Subcutaneous abdominal adipose tissue (tissue), 5 donors: ENCODE results near the gene KRTAP17-1.

Experiments used
- H3K27ac ChIP-seq: one replicate; pipeline ENCODE4 v1.7.0; 2013; ENCODE audit warnings: low read depth, mild to moderate bottlenecking, inconsistent platforms, low read length, moderate library complexity
- H3K27me3 ChIP-seq, 5 donors: one replicate each; pipeline ENCODE4 v1.7.0; 2013; ENCODE audit warnings: low read length in 5 of 5, inconsistent platforms in 1 of 5; ENCODE audit not compliant: control insufficient read depth in 5 of 5, insufficient read depth in 4 of 5
- H3K36me3 ChIP-seq, 5 donors: one replicate each; pipeline ENCODE4 v1.7.0; 2013; ENCODE audit warnings: low read length in 5 of 5; ENCODE audit not compliant: control insufficient read depth in 5 of 5, insufficient read depth in 5 of 5
- H3K4me1 ChIP-seq, 5 donors: one replicate each; pipeline ENCODE4 v1.7.0; 2013; ENCODE audit warnings: low read length in 5 of 5, mild to moderate bottlenecking in 3 of 5, moderate library complexity in 1 of 5; ENCODE audit not compliant: control insufficient read depth in 5 of 5, insufficient read depth in 5 of 5
- H3K4me3 ChIP-seq, 5 donors: one replicate each; pipeline ENCODE4 v1.7.0; 2013; ENCODE audit warnings: low read length in 5 of 5, low read depth in 1 of 5
- H3K9ac ChIP-seq, 5 donors: one replicate each; pipeline ENCODE4 v1.7.0; 2013; ENCODE audit warnings: low read length in 5 of 5, mild to moderate bottlenecking in 4 of 5, moderate library complexity in 3 of 5
- H3K9me3 ChIP-seq, 5 donors: one replicate each; pipeline ENCODE4 v1.7.0; 2013; ENCODE audit warnings: low read length in 5 of 5; ENCODE audit not compliant: control insufficient read depth in 5 of 5
- donor health status: healthy.
- donor health status: healthy.
- donor health status: healthy.
- donor health status: healthy.
- donor health status: healthy.

KRTAP17-1 gene

DNA sequence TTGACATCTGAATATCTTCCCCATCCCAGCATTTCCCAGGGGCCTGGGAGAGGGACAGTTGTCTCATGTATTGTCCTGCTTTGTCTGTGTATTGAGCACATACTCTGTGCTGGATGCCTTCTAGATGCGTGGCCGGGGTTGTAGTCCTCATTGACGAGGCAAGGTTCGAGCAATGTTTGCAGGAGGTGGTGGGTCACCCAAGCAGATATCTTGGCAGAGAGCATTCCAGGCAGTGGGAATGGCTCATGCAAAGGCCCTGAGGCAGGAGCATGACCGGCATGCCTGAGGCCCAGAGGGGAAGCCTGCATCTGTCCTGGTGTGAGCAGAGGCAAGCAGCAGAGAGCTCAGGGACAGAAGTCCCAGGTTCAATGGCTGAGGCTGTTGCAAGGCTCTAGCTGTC, 17.6 kb upstream of the KRTAP17-1 start:
- no peaks in the 10 kb centered on the region for H3K4me1 ChIP-seq
- no peak overlapping the region for H3K9ac ChIP-seq
- H3K27me3 ChIP-seq: peaks cover 3 to 6% (median 5%) of the 10 kb centered on the region in 5 donors
- H3K9me3 ChIP-seq: no peaks in the 10 kb centered on the region
- no peak overlapping the region for H3K27ac ChIP-seq
- H3K36me3 ChIP-seq: no peaks in the 10 kb centered on the region
- H3K4me3 ChIP-seq: no peak overlapping the region

GRCh38 chr17:41332239-41332638, 16.7 kb upstream of the KRTAP17-1 start:
- Histone ChIP-seq H3K27me3 (peaks cover 3 to 6% (median 5%) of the 10 kb centered on the region in 5 donors), H3K4me1 (no peaks in the 10 kb centered on the region), H3K9me3 (no peaks in the 10 kb centered on the region), H3K27ac (no peak overlapping the region), H3K36me3 (no peaks in the 10 kb centered on the region), H3K9ac (no peak overlapping the region), H3K4me3 (no peak overlapping the region)

DNA sequence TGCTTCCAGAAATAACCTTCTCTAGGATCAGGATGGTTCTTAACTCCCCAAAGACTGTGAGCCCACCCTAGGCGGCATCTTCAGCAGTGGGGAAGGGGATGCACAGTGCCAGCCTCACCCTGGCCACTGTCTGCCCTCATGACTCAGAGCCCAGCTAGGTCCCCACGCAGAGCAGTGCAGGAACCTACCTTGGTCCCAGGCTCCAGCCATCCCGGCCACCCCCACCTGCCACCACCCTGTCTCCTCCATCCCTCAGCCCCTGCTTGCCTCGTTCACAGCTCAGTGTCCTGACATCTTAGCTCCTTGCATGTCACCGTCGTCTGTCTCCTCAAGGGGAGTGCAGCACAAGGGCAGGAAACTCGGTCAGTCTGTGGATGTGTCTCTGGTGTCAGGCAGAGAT, 16.1 kb upstream of the KRTAP17-1 start:
- Histone ChIP-seq H3K27ac (no peak overlapping the region), H3K4me3 (no peak overlapping the region), H3K9ac (no peak overlapping the region), H3K36me3 (no peaks in the 10 kb centered on the region), H3K27me3 (peaks cover 3 to 6% (median 5%) of the 10 kb centered on the region in 5 donors), H3K4me1 (no peaks in the 10 kb centered on the region), H3K9me3 (no peaks in the 10 kb centered on the region)

- no peaks in the 10 kb centered on the region for H3K9me3 ChIP-seq
- no peak overlapping the region for H3K9ac ChIP-seq
- no peak overlapping the region for H3K4me3 ChIP-seq
- no peaks in the 10 kb centered on the region for H3K4me1 ChIP-seq
- no peak overlapping the region for H3K27ac ChIP-seq
- no peaks in the 10 kb centered on the region for H3K36me3 ChIP-seq
- peaks cover 2 to 6% (median 3%) of the 10 kb centered on the region in 5 donors for H3K27me3 ChIP-seq
Observed at GRCh38 chr17:41329279-41329948, 13.9 kb upstream of the KRTAP17-1 start.

DNA sequence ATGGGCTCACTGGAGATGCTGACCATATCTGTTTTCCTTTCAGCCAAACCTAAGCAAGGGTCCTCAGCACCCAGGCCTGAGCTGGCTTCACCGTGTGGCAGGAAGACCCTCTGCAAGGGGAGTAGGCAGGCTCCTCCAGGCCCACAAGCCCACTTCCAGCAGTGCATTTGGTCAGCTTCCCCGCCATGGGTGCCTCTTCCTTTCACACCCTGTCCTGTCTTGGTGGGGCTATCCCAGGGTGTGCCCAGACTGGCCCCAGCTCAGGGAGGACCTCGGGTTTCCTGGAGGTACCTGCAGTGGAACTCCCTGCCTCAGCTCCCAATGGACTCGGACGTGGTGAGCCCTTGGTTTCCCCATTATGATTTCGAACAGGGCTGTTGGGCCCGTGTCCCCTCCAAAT, 12.7 kb upstream of the KRTAP17-1 start:
- no peak overlapping the region for H3K27ac ChIP-seq
- peaks cover 2 to 6% (median 2%) of the 10 kb centered on the region in 5 donors for H3K27me3 ChIP-seq
- H3K4me3 ChIP-seq: no peak overlapping the region
- H3K4me1 ChIP-seq: no peaks in the 10 kb centered on the region
- H3K9me3 ChIP-seq: no peaks in the 10 kb centered on the region
- no peaks in the 10 kb centered on the region for H3K36me3 ChIP-seq
- H3K9ac ChIP-seq: no peak overlapping the region

DNA sequence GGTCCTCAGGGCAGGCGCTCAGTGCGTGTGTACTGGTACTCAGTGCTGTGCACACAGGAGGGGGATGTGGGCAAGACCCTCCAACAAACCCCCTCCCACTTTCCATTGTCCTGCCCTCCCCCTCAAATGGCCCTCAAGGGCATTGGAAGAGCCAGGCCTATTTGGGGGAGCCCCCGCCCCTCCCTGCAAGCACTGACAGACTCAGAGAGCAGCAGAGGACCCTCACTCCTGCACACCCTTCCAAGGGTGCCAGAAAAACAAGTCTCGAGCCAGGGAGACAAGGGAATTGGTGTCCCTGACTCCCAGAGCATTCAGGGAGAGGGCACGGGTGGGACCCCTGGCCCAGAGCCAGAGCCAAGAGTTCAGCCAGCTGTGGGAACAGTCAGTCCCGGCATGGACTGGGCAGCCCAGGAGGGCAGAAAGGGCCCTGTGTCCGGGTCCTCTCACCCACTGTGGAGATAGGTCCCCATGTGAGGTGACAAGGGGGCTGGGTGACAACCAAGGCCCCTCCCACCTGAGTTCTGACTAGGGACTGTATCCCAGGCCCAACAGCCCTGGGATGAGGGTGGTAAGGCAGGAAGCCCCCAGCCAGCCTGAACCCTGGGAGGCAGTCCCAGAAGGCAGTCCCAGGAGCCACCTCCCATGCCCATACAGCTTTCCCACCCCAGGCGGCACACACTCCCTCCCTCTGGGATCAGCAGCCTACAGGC, 12.1 kb upstream of the KRTAP17-1 start:
- Histone ChIP-seq H3K27ac (no peak overlapping the region), H3K4me1 (no peaks in the 10 kb centered on the region), H3K27me3 (peaks cover 0 to 6% (median 2%) of the 10 kb centered on the region in 5 donors), H3K9me3 (no peaks in the 10 kb centered on the region), H3K36me3 (no peaks in the 10 kb centered on the region), H3K9ac (no peak overlapping the region), H3K4me3 (no peak overlapping the region)

GRCh38 chr17:41326173-41327145, 10.9 kb upstream of the KRTAP17-1 start:
- peaks cover 0 to 5% (median 2%) of the 10 kb centered on the region in 5 donors for H3K27me3 ChIP-seq
- no peaks in the 10 kb centered on the region for H3K9me3 ChIP-seq
- no peak overlapping the region for H3K4me3 ChIP-seq
- no peak overlapping the region for H3K9ac ChIP-seq
- no peaks in the 10 kb centered on the region for H3K4me1 ChIP-seq
- no peaks in the 10 kb centered on the region for H3K36me3 ChIP-seq
- H3K27ac ChIP-seq: no peak overlapping the region

DNA sequence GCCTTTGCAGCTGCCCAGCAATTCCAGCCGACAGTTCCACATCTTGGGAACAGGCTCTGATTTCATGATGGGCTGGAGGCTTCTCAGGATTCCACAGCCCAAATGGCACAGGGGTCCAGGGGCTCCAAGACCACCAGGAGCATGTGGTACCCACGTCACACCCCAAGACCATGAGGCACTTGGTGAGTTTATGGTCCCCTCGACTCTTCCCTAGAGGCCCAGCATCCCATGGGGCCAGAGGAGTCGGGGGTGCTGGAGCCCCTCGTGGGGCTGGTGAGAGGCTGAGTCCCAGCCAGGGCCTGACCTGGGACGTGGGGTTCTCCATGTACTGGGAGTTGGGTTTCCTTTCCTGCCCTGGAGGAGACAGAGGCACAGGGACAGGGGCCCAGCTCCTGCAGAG, 10.1 kb upstream of the KRTAP17-1 start:
- no peak overlapping the region for H3K9ac ChIP-seq
- H3K4me1 ChIP-seq: no peaks in the 10 kb centered on the region
- H3K4me3 ChIP-seq: no peak overlapping the region
- H3K27me3 ChIP-seq: peaks cover 0 to 2% (median 0%) of the 10 kb centered on the region in 5 donors
- H3K9me3 ChIP-seq: peaks cover 0 to 2% (median 0%) of the 10 kb centered on the region in 5 donors
- no peak overlapping the region for H3K27ac ChIP-seq
- H3K36me3 ChIP-seq: no peaks in the 10 kb centered on the region

DNA sequence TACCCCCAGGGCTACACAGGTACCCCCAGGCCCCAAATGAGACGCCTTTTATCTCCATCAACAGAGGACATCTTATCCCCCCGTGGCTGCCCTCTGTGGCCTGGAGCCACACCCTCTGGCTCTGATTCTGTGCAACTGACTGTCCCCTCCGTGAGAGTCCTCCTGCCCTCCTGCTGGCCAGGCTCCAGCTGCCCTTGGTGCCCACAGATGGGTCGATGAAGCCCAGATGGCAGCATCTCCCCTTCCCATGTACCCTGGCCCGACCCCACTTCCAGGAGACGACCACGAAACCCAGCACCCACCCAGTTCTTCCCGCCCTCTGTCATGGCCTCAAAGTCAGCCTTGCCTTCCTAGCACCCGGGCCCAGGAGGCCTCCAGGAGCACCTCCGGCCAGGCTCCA, 9.6 kb upstream of the KRTAP17-1 start:
- no peak overlapping the region for H3K27ac ChIP-seq
- no peaks in the 10 kb centered on the region for H3K36me3 ChIP-seq
- H3K9ac ChIP-seq: no peak overlapping the region
- peaks cover 0 to 3% (median 0%) of the 10 kb centered on the region in 5 donors for H3K9me3 ChIP-seq
- H3K27me3 ChIP-seq: peaks cover 0 to 2% (median 0%) of the 10 kb centered on the region in 5 donors
- no peak overlapping the region for H3K4me3 ChIP-seq
- no peaks in the 10 kb centered on the region for H3K4me1 ChIP-seq
